Motor neuron (in vitro differentiated cells): ENCODE results near the gene ZNF579. TPM values are rescaled to one million over a fixed set of nuclear protein-coding genes. Genes with fewer than 3 reads are reported as not detected.
"Not testable (repeated sequence)": the region's sequence is repeated elsewhere in the genome, so short reads cannot be mapped to it uniquely, and the experiment has no call there.

ENCODE experiments used
- ATAC-seq, 8 experiments: fragments of 200-7000 bp; cut with Tn5 transposase; replicated peaks in 6 of 8; 2 replicates each; pipeline ENCODE4 v1.8.0; 2021; ENCODE audit warnings: mild to moderate bottlenecking in 8 of 8, moderate library complexity in 8 of 8
- H3K27ac ChIP-seq, 2 donors: fragments of 250-450 bp; sonication (Bioruptor Pico); 2 replicates each; pipeline ENCODE4 v1.9.0; 2021; ENCODE audit warnings: antibody characterized with exemption in 2 of 2, mild to moderate bottlenecking in 2 of 2, moderate library complexity in 1 of 2
- H3K4me1 ChIP-seq, 2 donors: fragments of 250-450 bp; sonication (Bioruptor Pico); replicated peaks in 1 of 2; 2 replicates each; pipeline ENCODE4 v1.6.1; 2021; ENCODE audit warnings: antibody characterized with exemption in 2 of 2, mild to moderate bottlenecking in 2 of 2, moderate library complexity in 1 of 2
- H3K4me3 ChIP-seq, 5 donors: fragments of 250-450 bp; sonication (Bioruptor Pico); 2 replicates each; pipeline ENCODE4 v1.9.0; 2021; ENCODE audit warnings: antibody characterized with exemption in 5 of 5, mild to moderate bottlenecking in 5 of 5, moderate library complexity in 4 of 5
- WGBS, 10 experiments: fragments of 450-650 bp; shearing (Covaris generic); methylation state at CpG; one replicate each; pipeline ENCODE4 v1.0.0; 2022; 5-methylcytosine and 5-hydroxymethylcytosine counted together
- in situ Hi-C, 9 experiments: fragments of 400-800 bp; cut with MboI; loops; one replicate each; pipeline ENCODE4 v1.15.0; 2021; ENCODE audit warnings: low sequenced_read_pairs in 9 of 9, low pct_unique_long_range_greater_than_20kb in 2 of 9; ENCODE audit not compliant: unreplicated experiment in 9 of 9
- total RNA-seq, 8 experiments: library from RNA; unstranded; fragments of 300-600 nt; gene quantifications; 2 replicates each; pipeline versions ENCODE4 v1.2.3 to v1.2.4, GENCODE V29; 2022

ZNF579 gene
- total RNA-seq, 8 experiments from 2014 or later = 3.4 to 9.4 (median 5.0) TPM

GRCh38 chr19:55585658-55586339, 5.2 kb upstream of the ZNF579 start:
- WGBS, 10 experiments = 0 to 29% (median 22%) methylated on average over 2 to 9 of the region's 36 CpGs; no CpG with 5 or more reads in 2 of the 10 experiments
- peaks cover 20 to 27% of the 10 kb centered on the region in 2 donors for H3K4me1 ChIP-seq
- peak overlapping the region; percentile 11 to 29 (median 16) for H3K4me3 ChIP-seq
- ATAC-seq = peak in 7 of 8 experiments; percentile 22 to 83 (median 74)
- in situ Hi-C loops = no loop called here
- H3K27ac ChIP-seq = peak overlapping the region; percentile 81 to 84

GRCh38 chr19:55584871-55585270, 4.2 kb upstream of the ZNF579 start:
- H3K4me3 ChIP-seq = no peak overlapping the region
- in situ Hi-C loops = no loop called here
- no peak for ATAC-seq
- no peak overlapping the region for H3K27ac ChIP-seq
- peaks cover 20 to 25% of the 10 kb centered on the region in 2 donors for H3K4me1 ChIP-seq
- WGBS, 10 experiments = 60 to 98% (median 95%) methylated on average over 1 to 7 of the region's 11 CpGs; no CpG with 5 or more reads in 5 of the 10 experiments

GRCh38 chr19:55583897-55584296, 3.2 kb upstream of the ZNF579 start:
- in situ Hi-C loops = not testable (repeated sequence)

GRCh38 chr19:55582284-55582683, 1.6 kb upstream of the ZNF579 start:
- peaks cover 20 to 25% of the 10 kb centered on the region in 2 donors for H3K4me1 ChIP-seq
- H3K4me3 ChIP-seq, ATAC-seq, in situ Hi-C loops: not testable (repeated sequence)
- 37 to 100% (median 73%) methylated on average over 1 to 4 of the region's 4 CpGs; no CpG with 5 or more reads in 2 of the 10 experiments for WGBS, 10 experiments
- H3K27ac ChIP-seq = peak overlapping the region in 1 of 2 donors; percentile 94

More at GRCh38 chr19:55583897-55584296, 3.2 kb upstream of the ZNF579 start:
- H3K4me1 ChIP-seq = peaks cover 20 to 25% of the 10 kb centered on the region in 2 donors
- not testable (repeated sequence) for H3K4me3 ChIP-seq, H3K27ac ChIP-seq, ATAC-seq
- WGBS, 10 experiments = 31 to 100% (median 92%) methylated on average over 1 to 8 of the region's 8 CpGs; no CpG with 5 or more reads in 1 of the 10 experiments

- peak overlapping the region; percentile 31 to 94 for H3K27ac ChIP-seq
- peaks cover 19 to 23% of the 10 kb centered on the region in 2 donors for H3K4me1 ChIP-seq
- no peak for ATAC-seq
- no peak overlapping the region for H3K4me3 ChIP-seq
- WGBS, 10 experiments = 0 to 48% (median 15%) methylated on average over 1 to 5 of the region's 6 CpGs; no CpG with 5 or more reads in 1 of the 10 experiments
- in situ Hi-C loops = no loop called here
Observed at GRCh38 chr19:55581823-55582223, 1.2 kb upstream of the ZNF579 start.

GRCh38 chr19:55581145-55581822, 636 bp upstream of the ZNF579 start:
- peak in 3 of 8 experiments; percentile 17 to 39 (median 37) for ATAC-seq
- 0 to 100% (median 33%) methylated on average over 1 to 10 of the region's 12 CpGs for WGBS, 10 experiments
- in situ Hi-C loops = no loop called here

GRCh38 chr19:55579766-55580621, 654 bp downstream of the ZNF579 start:
- in situ Hi-C loops = no loop called here
- H3K4me3 ChIP-seq = peak overlapping the region; percentile 75 to 99 (median 97)
- H3K4me1 ChIP-seq = peaks cover 7 to 13% of the 10 kb centered on the region in 2 donors
- peak; percentile 37 to 76 (median 42) for ATAC-seq
- H3K27ac ChIP-seq = peak overlapping the region; percentile 94
- WGBS, 10 experiments = 0 to 66% (median 22%) methylated on average over 1 to 5 of the region's 20 CpGs

More at GRCh38 chr19:55581145-55581822, 636 bp upstream of the ZNF579 start:
- Histone ChIP-seq H3K4me3 (peak overlapping the region; percentile 75 to 99 (median 97)), H3K27ac (peak overlapping the region; percentile 94), H3K4me1 (peaks cover 14 to 18% of the 10 kb centered on the region in 2 donors)

GRCh38 chr19:55578761-55579747, 1.6 kb downstream of the ZNF579 start:
- 80 to 100% (median 98%) methylated on average over 1 to 12 of the region's 90 CpGs; no CpG with 5 or more reads in 4 of the 10 experiments for WGBS, 10 experiments
- in situ Hi-C loops = no loop called here
- no peak for ATAC-seq

GRCh38 chr19:55578031-55578760, 2.5 kb downstream of the ZNF579 start:
- Histone ChIP-seq H3K27ac (no peak overlapping the region), H3K4me3 (no peak overlapping the region), H3K4me1 (peaks cover 7 to 13% of the 10 kb centered on the region in 2 donors)
- in situ Hi-C loops = no loop called here
- no CpG with 5 or more reads among the region's 83 CpGs for WGBS, 10 experiments
- no peak for ATAC-seq

More at GRCh38 chr19:55578761-55579747, 1.6 kb downstream of the ZNF579 start:
- Histone ChIP-seq H3K4me1 (peaks cover 7 to 13% of the 10 kb centered on the region in 2 donors), H3K4me3 (peak overlapping the region; percentile 75 to 99 (median 97)), H3K27ac (no peak overlapping the region)

GRCh38 chr19:55576746-55577145, 3.9 kb downstream of the ZNF579 start:
- in situ Hi-C loops = no loop called here
- WGBS, 10 experiments = 60 to 100% (median 100%) methylated on average over 1 to 5 of the region's 5 CpGs; no CpG with 5 or more reads in 1 of the 10 experiments

GRCh38 chr19:55573929-55574328, 6.7 kb downstream of the ZNF579 start:
- 75 to 100% (median 90%) methylated on average over 1 to 6 of the region's 6 CpGs; no CpG with 5 or more reads in 1 of the 10 experiments for WGBS, 10 experiments
- in situ Hi-C loops, ATAC-seq: not testable (repeated sequence)

More at GRCh38 chr19:55576746-55577145, 3.9 kb downstream of the ZNF579 start:
- Histone ChIP-seq H3K4me1 (peaks cover 3 to 8% of the 10 kb centered on the region in 2 donors), H3K27ac (no peak overlapping the region), H3K4me3 (no peak overlapping the region)
- ATAC-seq = no peak

More at GRCh38 chr19:55573929-55574328, 6.7 kb downstream of the ZNF579 start:
- not testable (repeated sequence) for H3K27ac ChIP-seq, H3K4me1 ChIP-seq, H3K4me3 ChIP-seq
